GM23338 (cell line): Measurements from ENCODE around the gene NR1I2. TPM values are rescaled to one million over a fixed set of nuclear protein-coding genes. Genes with fewer than 3 reads are reported as not detected.

Source experiments
- ATAC-seq: fragments of 200-7000 bp; cut with Tn5 transposase; 3 replicates; pipeline ENCODE4 v1.9.1; 2020
- DNase-seq: peaks from one replicate; pipeline ENCODE4 v3.0.0-alpha.2; 2015; ENCODE audit warnings: low spot score
- H2AFZ ChIP-seq: fragments of 200-600 bp; sonication (generic); 2 replicates; pipeline ENCODE4 v1.8.0; 2016; ENCODE audit warnings: antibody characterized with exemption, mild to moderate bottlenecking, moderate library complexity
- H3F3A ChIP-seq: fragments of 200-600 bp; sonication (generic); replicated peaks from 2 replicates; pipeline ENCODE4 v1.8.0; 2017; ENCODE audit warnings: antibody characterized with exemption, mixed run types, low read depth
- H3K27ac ChIP-seq: fragments of 200-600 bp; sonication (generic); 2 replicates; pipeline ENCODE4 v1.6.1; 2016; ENCODE audit warnings: low read depth
- H3K27me3 ChIP-seq: fragments of 200-600 bp; sonication (generic); 2 replicates; pipeline ENCODE4 v1.8.0; 2016; ENCODE audit warnings: mild to moderate bottlenecking, mixed run types, moderate library complexity; ENCODE audit not compliant: insufficient read depth
- H3K36me3 ChIP-seq: fragments of 200-600 bp; sonication (generic); 2 replicates; pipeline ENCODE4 v1.8.0; 2016; ENCODE audit warnings: mild to moderate bottlenecking; ENCODE audit not compliant: insufficient read depth
- H3K4me1 ChIP-seq: fragments of 200-600 bp; sonication (generic); 2 replicates; pipeline ENCODE4 v1.8.0; 2016; ENCODE audit warnings: mild to moderate bottlenecking, moderate library complexity; ENCODE audit not compliant: insufficient read depth
- H3K4me2 ChIP-seq: fragments of 200-600 bp; sonication (generic); 2 replicates; pipeline ENCODE4 v1.7.1; 2017; ENCODE audit warnings: mixed run types
- H3K4me3 ChIP-seq: fragments of 200-600 bp; sonication (generic); 2 replicates; pipeline ENCODE4 v1.6.1; 2016; ENCODE audit warnings: mixed run types
- H3K79me2 ChIP-seq: fragments of 200-600 bp; sonication (generic); replicated peaks from 2 replicates; pipeline ENCODE4 v1.8.0; 2017; ENCODE audit warnings: mild to moderate bottlenecking; ENCODE audit not compliant: insufficient read depth
- H3K9me2 ChIP-seq: fragments of 200-600 bp; sonication (generic); 2 replicates; pipeline ENCODE4 v1.8.0; 2017; ENCODE audit not compliant: insufficient read depth
- H4K20me1 ChIP-seq: fragments of 200-600 bp; sonication (generic); replicated peaks from 2 replicates; pipeline ENCODE4 v1.8.0; 2017; ENCODE audit warnings: mild to moderate bottlenecking; ENCODE audit not compliant: insufficient read depth
- H3K27ac Mint-ChIP-seq: 2 replicates; pipeline ENCODE4 v1.8.0; 2020; ENCODE audit warnings: inconsistent platforms, mild to moderate bottlenecking, moderate library complexity, mixed read lengths
- H3K27me3 Mint-ChIP-seq: 3 replicates; pipeline ENCODE4 v1.8.0; 2022; ENCODE audit warnings: low read depth, mild to moderate bottlenecking, moderate library complexity, mixed read lengths, inconsistent platforms; ENCODE audit not compliant: insufficient read depth, poor library complexity
- H3K36me3 Mint-ChIP-seq: 3 replicates; pipeline ENCODE4 v1.8.0; 2021; ENCODE audit warnings: low read depth, mild to moderate bottlenecking, inconsistent platforms, moderate library complexity, mixed read lengths
- H3K4me1 Mint-ChIP-seq: 3 replicates; pipeline ENCODE4 v1.8.0; 2020; ENCODE audit warnings: mild to moderate bottlenecking, inconsistent platforms, mixed read lengths
- H3K4me3 Mint-ChIP-seq: 3 replicates; pipeline ENCODE4 v1.8.0; 2021; ENCODE audit warnings: moderate library complexity, mild to moderate bottlenecking, inconsistent platforms, mixed read lengths
- H3K9me3 Mint-ChIP-seq: 3 replicates; pipeline ENCODE4 v1.8.0; 2020; ENCODE audit warnings: moderate library complexity, mild to moderate bottlenecking, inconsistent platforms, mixed read lengths
- ETS1 ChIP-seq: IDR thresholded peaks from 2 replicates; pipeline ENCODE4 v1.6.1; 2016; ENCODE audit warnings: antibody characterized with exemption
- EZH2 ChIP-seq: fragments of 200-600 bp; sonication (generic); IDR thresholded peaks from one replicate; pipeline ENCODE4 v1.8.0; 2017; ENCODE audit warnings: antibody characterized with exemption, mild to moderate bottlenecking, low read depth; ENCODE audit not compliant: unreplicated experiment
- NANOG ChIP-seq: IDR thresholded peaks from 2 replicates; pipeline ENCODE4 v1.6.1; 2016; ENCODE audit warnings: antibody characterized with exemption, borderline replicate concordance
- REST ChIP-seq: IDR thresholded peaks from one replicate; pipeline ENCODE4 v1.6.1; 2018; ENCODE audit warnings: antibody characterized with exemption; ENCODE audit not compliant: unreplicated experiment
- ZNF114 ChIP-seq: fragments of 250-450 bp; sonication (Bioruptor Pico); IDR thresholded peaks from 2 replicates; pipeline ENCODE4 v1.5.0; 2020; ENCODE audit warnings: mild to moderate bottlenecking, moderate library complexity
- polyA plus RNA-seq: library from polyadenylated mRNA; unstranded; fragments of >200 nt; fragmentation: Nextera tagmentation; extraction: Ambion mirVana; gene quantifications from 2 replicates; pipeline ENCODE4 v1.2.1, GENCODE V29; 2016
- total RNA-seq: library from RNA; depleted of rRNA; stranded (reverse); fragments of >200 nt; shearing (Covaris generic); gene quantifications from 2 replicates; pipeline ENCODE4 v1.2.3, GENCODE V29; 2014
- TF ChIP-seq, protein P1 (sequence below): fragments of 250-450 bp; sonication (Bioruptor Pico); IDR thresholded peaks from 2 replicates; pipeline ENCODE4 v1.5.0; 2020; ENCODE audit warnings: mild to moderate bottlenecking, moderate library complexity

Gene NR1I2
- total and polyA plus RNA-seq, 2 experiments from 2014 or later: 0.89 to 4.4 TPM

DNA sequence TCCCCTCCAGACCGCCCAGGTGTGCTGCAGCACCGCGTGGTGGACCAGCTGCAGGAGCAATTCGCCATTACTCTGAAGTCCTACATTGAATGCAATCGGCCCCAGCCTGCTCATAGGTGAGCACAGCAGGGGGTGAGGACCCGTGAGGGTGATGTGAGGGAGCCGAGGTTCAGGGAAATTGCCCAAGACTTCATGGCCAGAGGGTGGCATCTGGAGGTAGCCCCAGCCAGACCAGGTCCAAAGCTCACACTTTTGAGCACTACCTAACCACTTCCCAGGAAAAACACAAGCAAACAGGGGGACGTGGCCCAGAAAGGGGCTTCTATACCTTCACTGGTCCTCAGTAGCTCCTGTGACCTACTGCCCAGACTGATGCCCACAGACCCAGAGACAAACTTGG, 33.8 kb downstream of the NR1I2 start:
- H3K27me3 ChIP-seq: no peaks in the 10 kb centered on the region
- DNase-seq: no peak

GRCh38 chr3:119817071-119817470, 35.2 kb downstream of the NR1I2 start:
- Histone ChIP-seq H3K79me2 (no peaks in the 10 kb centered on the region), H3K4me2 (no peak overlapping the region), H3K9me2 (no peaks in the 10 kb centered on the region), H3K4me3 (no peak overlapping the region), H3K4me1 (no peaks in the 10 kb centered on the region), H3K27ac (no peak overlapping the region), H3F3A (no peaks in the 10 kb centered on the region), H4K20me1 (no peaks in the 10 kb centered on the region), H3K27me3 (no peaks in the 10 kb centered on the region), H3K36me3 (no peaks in the 10 kb centered on the region), H2AFZ (no peak overlapping the region)
- H3K27me3 Mint-ChIP-seq: peaks cover 4% of the 10 kb centered on the region
- ATAC-seq: no peak
- DNase-seq: no peak
- no peaks in the 10 kb centered on the region for H3K9me3 Mint-ChIP-seq
- H3K4me1 Mint-ChIP-seq: peaks cover 9% of the 10 kb centered on the region; the same call in 2 of the 3 replicates
- no peak overlapping the region for H3K4me3 Mint-ChIP-seq
- H3K27ac Mint-ChIP-seq: no peak overlapping the region
- H3K36me3 Mint-ChIP-seq: no peaks in the 10 kb centered on the region
- TF ChIP-seq, protein P1, sequence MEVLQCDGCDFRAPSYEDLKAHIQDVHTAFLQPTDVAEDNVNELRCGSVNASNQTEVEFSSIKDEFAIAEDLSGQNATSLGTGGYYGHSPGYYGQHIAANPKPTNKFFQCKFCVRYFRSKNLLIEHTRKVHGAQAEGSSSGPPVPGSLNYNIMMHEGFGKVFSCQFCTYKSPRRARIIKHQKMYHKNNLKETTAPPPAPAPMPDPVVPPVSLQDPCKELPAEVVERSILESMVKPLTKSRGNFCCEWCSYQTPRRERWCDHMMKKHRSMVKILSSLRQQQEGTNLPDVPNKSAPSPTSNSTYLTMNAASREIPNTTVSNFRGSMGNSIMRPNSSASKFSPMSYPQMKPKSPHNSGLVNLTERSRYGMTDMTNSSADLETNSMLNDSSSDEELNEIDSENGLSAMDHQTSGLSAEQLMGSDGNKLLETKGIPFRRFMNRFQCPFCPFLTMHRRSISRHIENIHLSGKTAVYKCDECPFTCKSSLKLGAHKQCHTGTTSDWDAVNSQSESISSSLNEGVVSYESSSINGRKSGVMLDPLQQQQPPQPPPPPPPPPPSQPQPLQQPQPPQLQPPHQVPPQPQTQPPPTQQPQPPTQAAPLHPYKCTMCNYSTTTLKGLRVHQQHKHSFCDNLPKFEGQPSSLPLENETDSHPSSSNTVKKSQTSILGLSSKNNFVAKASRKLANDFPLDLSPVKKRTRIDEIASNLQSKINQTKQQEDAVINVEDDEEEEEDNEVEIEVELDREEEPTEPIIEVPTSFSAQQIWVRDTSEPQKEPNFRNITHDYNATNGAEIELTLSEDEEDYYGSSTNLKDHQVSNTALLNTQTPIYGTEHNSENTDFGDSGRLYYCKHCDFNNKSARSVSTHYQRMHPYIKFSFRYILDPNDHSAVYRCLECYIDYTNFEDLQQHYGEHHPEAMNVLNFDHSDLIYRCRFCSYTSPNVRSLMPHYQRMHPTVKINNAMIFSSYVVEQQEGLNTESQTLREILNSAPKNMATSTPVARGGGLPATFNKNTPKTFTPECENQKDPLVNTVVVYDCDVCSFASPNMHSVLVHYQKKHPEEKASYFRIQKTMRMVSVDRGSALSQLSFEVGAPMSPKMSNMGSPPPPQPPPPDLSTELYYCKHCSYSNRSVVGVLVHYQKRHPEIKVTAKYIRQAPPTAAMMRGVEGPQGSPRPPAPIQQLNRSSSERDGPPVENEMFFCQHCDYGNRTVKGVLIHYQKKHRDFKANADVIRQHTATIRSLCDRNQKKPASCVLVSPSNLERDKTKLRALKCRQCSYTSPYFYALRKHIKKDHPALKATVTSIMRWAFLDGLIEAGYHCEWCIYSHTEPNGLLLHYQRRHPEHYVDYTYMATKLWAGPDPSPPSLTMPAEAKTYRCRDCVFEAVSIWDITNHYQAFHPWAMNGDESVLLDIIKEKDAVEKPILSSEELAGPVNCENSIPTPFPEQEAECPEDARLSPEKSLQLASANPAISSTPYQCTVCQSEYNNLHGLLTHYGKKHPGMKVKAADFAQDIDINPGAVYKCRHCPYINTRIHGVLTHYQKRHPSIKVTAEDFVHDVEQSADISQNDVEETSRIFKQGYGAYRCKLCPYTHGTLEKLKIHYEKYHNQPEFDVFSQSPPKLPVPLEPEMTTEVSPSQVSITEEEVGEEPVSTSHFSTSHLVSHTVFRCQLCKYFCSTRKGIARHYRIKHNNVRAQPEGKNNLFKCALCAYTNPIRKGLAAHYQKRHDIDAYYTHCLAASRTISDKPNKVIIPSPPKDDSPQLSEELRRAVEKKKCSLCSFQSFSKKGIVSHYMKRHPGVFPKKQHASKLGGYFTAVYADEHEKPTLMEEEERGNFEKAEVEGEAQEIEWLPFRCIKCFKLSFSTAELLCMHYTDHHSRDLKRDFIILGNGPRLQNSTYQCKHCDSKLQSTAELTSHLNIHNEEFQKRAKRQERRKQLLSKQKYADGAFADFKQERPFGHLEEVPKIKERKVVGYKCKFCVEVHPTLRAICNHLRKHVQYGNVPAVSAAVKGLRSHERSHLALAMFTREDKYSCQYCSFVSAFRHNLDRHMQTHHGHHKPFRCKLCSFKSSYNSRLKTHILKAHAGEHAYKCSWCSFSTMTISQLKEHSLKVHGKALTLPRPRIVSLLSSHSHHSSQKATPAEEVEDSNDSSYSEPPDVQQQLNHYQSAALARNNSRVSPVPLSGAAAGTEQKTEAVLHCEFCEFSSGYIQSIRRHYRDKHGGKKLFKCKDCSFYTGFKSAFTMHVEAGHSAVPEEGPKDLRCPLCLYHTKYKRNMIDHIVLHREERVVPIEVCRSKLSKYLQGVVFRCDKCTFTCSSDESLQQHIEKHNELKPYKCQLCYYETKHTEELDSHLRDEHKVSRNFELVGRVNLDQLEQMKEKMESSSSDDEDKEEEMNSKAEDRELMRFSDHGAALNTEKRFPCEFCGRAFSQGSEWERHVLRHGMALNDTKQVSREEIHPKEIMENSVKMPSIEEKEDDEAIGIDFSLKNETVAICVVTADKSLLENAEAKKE (CRISPR knock-in tag): no peak
- TF ChIP-seq NANOG (no peak), ZNF114 (CRISPR knock-in tag) (no peak)

More for the DNA sequence above, 33.8 kb downstream of the NR1I2 start:
- no peak for TF ChIP-seq REST
- TF ChIP-seq ETS1: no peak
- no peak for TF ChIP-seq EZH2
- TF ChIP-seq NANOG: no peak
- Histone ChIP-seq H3K27ac (no peak overlapping the region), H3K79me2 (no peaks in the 10 kb centered on the region), H3K36me3 (no peaks in the 10 kb centered on the region), H3K4me2 (no peak overlapping the region), H2AFZ (no peak overlapping the region), H3K4me1 (peaks cover 3% of the 10 kb centered on the region; the same call in 1 of the 2 replicates), H4K20me1 (no peaks in the 10 kb centered on the region), H3F3A (no peaks in the 10 kb centered on the region), H3K4me3 (no peak overlapping the region), H3K9me2 (no peaks in the 10 kb centered on the region)
- H3K4me1 Mint-ChIP-seq: no peaks in the 10 kb centered on the region
- no peak overlapping the region for H3K4me3 Mint-ChIP-seq
- no peak for ATAC-seq
- H3K36me3 Mint-ChIP-seq: no peaks in the 10 kb centered on the region
- no peaks in the 10 kb centered on the region for H3K9me3 Mint-ChIP-seq
- H3K27me3 Mint-ChIP-seq: peaks cover 7% of the 10 kb centered on the region
- no peak overlapping the region for H3K27ac Mint-ChIP-seq
